HepG2 (cell line): Measurements from ENCODE around the gene ZNF117. TPM values are rescaled to one million over a fixed set of nuclear protein-coding genes. Genes with fewer than 3 reads are reported as not detected.

Source experiments
- ATAC-seq: fragments of 200-7000 bp; cut with Tn5 transposase; 3 replicates; pipeline ENCODE4 v1.9.1; 2020; ENCODE audit warnings: mild to moderate bottlenecking, moderate library complexity
- BruUV-seq: library from RNA; stranded (reverse); fragments of 400-500 nt; replicated peaks from 2 replicates; lab custom pipeline; 2021; lab: Mats Ljungman, UMichigan
- CTCF ChIA-PET: fragments of 300-600 bp; formaldehyde crosslinking; extraction: SDS; loops from one replicate; lab custom pipeline; 2021; ENCODE audit warnings: low total read pairs, inconsistent platforms, low intra/inter-chr PET ratio; lab: Yijun Ruan, JAX
- POLR2A ChIA-PET: fragments of 350-600 bp; sonication (Branson Sonifier 250); formaldehyde crosslinking; loops from one replicate; lab custom pipeline; 2020; ENCODE audit warnings: antibody characterized with exemption, inconsistent platforms; lab: Yijun Ruan, JAX
- DNase-seq: peaks from one replicate; pipeline ENCODE4 v3.0.0-alpha.2; 2015; ENCODE audit warnings: low spot score
- FAIRE-seq: peaks from 3 replicates; lab custom pipeline; 2011; peaks lifted over from hg19 to GRCh38; lab: Jason Lieb, UNC
- H2AFZ ChIP-seq: one replicate; pipeline ENCODE4 v1.6.1; 2011; ENCODE audit warnings: low read length, inconsistent platforms
- H3K27ac ChIP-seq: fragments of 300-600 bp; 3 replicates; pipeline ENCODE4 v1.8.0; 2011; ENCODE audit warnings: mixed run types, mild to moderate bottlenecking, mixed read lengths, low read length, inconsistent platforms; ENCODE audit not compliant: insufficient read depth; ENCODE audit errors: extremely low read length
- H3K27me3 ChIP-seq, 2 experiments: fragments of 200-600 bp in 1 of 2; 2 replicates in 1 of 2; 3 replicates in 1 of 2; pipeline versions ENCODE4 v1.6.0 to v1.8.0; 2011; ENCODE audit warnings: low read length in 2 of 2, mild to moderate bottlenecking in 2 of 2, moderate library complexity in 2 of 2, inconsistent platforms in 1 of 2; ENCODE audit not compliant: insufficient read depth in 2 of 2, control insufficient read depth in 1 of 2
- H3K36me3 ChIP-seq, 2 experiments: fragments of 200-600 bp in 1 of 2; replicated peaks in 1 of 2; 2 replicates in 1 of 2; 3 replicates in 1 of 2; pipeline versions ENCODE4 v1.5.1 to v1.8.0; 2011; ENCODE audit warnings: low read length in 2 of 2, inconsistent platforms in 1 of 2; ENCODE audit not compliant: insufficient read depth in 2 of 2, control insufficient read depth in 1 of 2
- H3K4me1 ChIP-seq: 2 replicates; pipeline ENCODE4 v1.5.1; 2012; ENCODE audit warnings: low read length, inconsistent platforms; ENCODE audit not compliant: insufficient read depth
- H3K4me2 ChIP-seq: 2 replicates; pipeline ENCODE4 v1.6.0; 2011; ENCODE audit warnings: low read depth, low read length, inconsistent platforms
- H3K4me3 ChIP-seq, 3 experiments: fragments of 200-600 bp in 1 of 3; sonication (generic), shearing (Covaris generic) in 1 of 3; replicated peaks in 1 of 3; 2 replicates each; pipeline ENCODE4 v1.5.1; 2011 to 2016; ENCODE audit warnings: low read length in 3 of 3, inconsistent platforms in 2 of 3, low read depth in 2 of 3, mild to moderate bottlenecking in 2 of 3, control low read depth in 1 of 3, mixed read lengths in 1 of 3; ENCODE audit not compliant: insufficient read depth in 1 of 3
- H3K79me2 ChIP-seq: one replicate; pipeline ENCODE4 v1.6.1; 2011; ENCODE audit warnings: low read length, inconsistent platforms; ENCODE audit not compliant: insufficient read depth
- H3K9ac ChIP-seq: 2 replicates; pipeline ENCODE4 v1.6.0; 2011; ENCODE audit warnings: mild to moderate bottlenecking, low read depth, low read length, inconsistent platforms; ENCODE audit not compliant: insufficient read depth
- H3K9me3 ChIP-seq: 2 replicates; pipeline ENCODE4 v1.5.1; 2012; ENCODE audit warnings: mild to moderate bottlenecking, low read length
- H4K20me1 ChIP-seq: 2 replicates; pipeline ENCODE4 v1.6.0; 2011; ENCODE audit warnings: inconsistent platforms, mild to moderate bottlenecking, low read length, moderate library complexity; ENCODE audit not compliant: insufficient read depth
- AKAP8 ChIP-seq: sonication (generic); formaldehyde crosslinking; IDR thresholded peaks from 2 replicates; pipeline ENCODE4 v1.5.1; 2020; ENCODE audit warnings: mild to moderate bottlenecking, missing genetic modification reagents
- JUN ChIP-seq: sonication (generic); formaldehyde crosslinking; IDR thresholded peaks from 2 replicates; pipeline ENCODE4 v1.4.0; 2020; ENCODE audit warnings: mild to moderate bottlenecking, missing genetic modification reagents
- LRRFIP1 ChIP-seq: sonication (generic); formaldehyde crosslinking; conservative IDR thresholded peaks from 2 replicates; pipeline ENCODE4 v1.4.0; 2020; ENCODE audit warnings: missing genetic modification reagents
- NR0B2 ChIP-seq: sonication (generic); formaldehyde crosslinking; IDR thresholded peaks from 2 replicates; pipeline ENCODE4 v1.4.0; 2020; ENCODE audit warnings: mild to moderate bottlenecking, missing genetic modification reagents
- POLR2A ChIP-seq, 2 experiments: IDR thresholded peaks; 2 replicates each; pipeline ENCODE4 v1.6.1; 2011; ENCODE audit warnings: low read depth in 2 of 2, low read length in 2 of 2, mild to moderate bottlenecking in 1 of 2, moderate library complexity in 1 of 2; ENCODE audit not compliant: insufficient read depth in 1 of 2
- ZC3H13 ChIP-seq: sonication (generic); formaldehyde crosslinking; IDR thresholded peaks from 2 replicates; pipeline ENCODE4 v1.8.1; 2023; ENCODE audit warnings: mild to moderate bottlenecking, missing genetic modification reagents, moderate library complexity
- ZNF446 ChIP-seq: sonication (generic); formaldehyde crosslinking; IDR thresholded peaks from 2 replicates; pipeline ENCODE4 v1.5.0; 2020; ENCODE audit warnings: mild to moderate bottlenecking, missing genetic modification reagents
- ZNF607 ChIP-seq: sonication (generic); formaldehyde crosslinking; IDR thresholded peaks from 2 replicates; pipeline ENCODE4 v1.5.1; 2020; ENCODE audit warnings: missing genetic modification reagents, mild to moderate bottlenecking, borderline replicate concordance
- ZNF687 ChIP-seq: sonication (generic); formaldehyde crosslinking; IDR thresholded peaks from 2 replicates; pipeline ENCODE4 v1.5.1; 2020; ENCODE audit warnings: mild to moderate bottlenecking, missing genetic modification reagents, moderate library complexity
- WGBS: methylation state at CpG from one replicate; pipeline ENCODE4 v1.1.6; 2017; ENCODE audit warnings: low lambda C conversion rate; 5-methylcytosine and 5-hydroxymethylcytosine counted together
- in situ Hi-C: cut with HindIII; loops from 2 replicates; pipeline ENCODE4 v1.10.0; 2017; ENCODE audit warnings: low pct_unique_long_range_greater_than_20kb; ENCODE audit not compliant: extremely low pct_ligation_motif_present
- intact Hi-C: fragments of 100-400 bp; cut with micrococcal nuclease; formaldehyde crosslinking; loops from one replicate; pipeline ENCODE4 v1.10.0; 2022; ENCODE audit not compliant: unreplicated experiment
- polyA plus RNA-seq, 8 experiments: library from polyadenylated mRNA; depleted of rRNA in 3 of 8; stranded (reverse) in 7 of 8; unstranded in 1 of 8; fragments of >200 nt; fragmentation: Illumina TruSeq in 4 of 8; extraction: Trizol in 4 of 8; gene quantifications; 2 replicates each; pipeline versions ENCODE4 v1.2.1 to v1.2.3, GENCODE V29; 2011 to 2016; ENCODE audit warnings: low read depth in 4 of 8, missing spikeins in 1 of 8, mixed read lengths in 1 of 8; ENCODE audit not compliant: insufficient read depth in 1 of 8
- total RNA-seq, 5 experiments: library from RNA; depleted of rRNA; stranded (reverse); fragments of >200 nt; fragmentation: Illumina TruSeq; extraction: Trizol; gene quantifications; 2 replicates each; pipeline ENCODE4 v1.2.3, GENCODE V29; 2016; ENCODE audit warnings: low read depth in 1 of 5
- TF ChIP-seq, protein P1 (sequence below), 2 experiments: sonication (generic) in 1 of 2; formaldehyde crosslinking in 1 of 2; IDR thresholded peaks; 2 replicates each; pipeline versions ENCODE4 v1.4.0 to v1.6.1; 2018 to 2020; ENCODE audit warnings: missing genetic modification reagents in 2 of 2, borderline replicate concordance in 1 of 2, low read depth in 1 of 2, mild to moderate bottlenecking in 1 of 2, missing biosample characterization in 1 of 2

The ZNF117 gene
- total and polyA plus RNA-seq, 2 of the 13 experiments (the other 11 are each of a cell fraction or from before 2014, with no cell fraction given): 6.6 to 20.0 TPM

DNA sequence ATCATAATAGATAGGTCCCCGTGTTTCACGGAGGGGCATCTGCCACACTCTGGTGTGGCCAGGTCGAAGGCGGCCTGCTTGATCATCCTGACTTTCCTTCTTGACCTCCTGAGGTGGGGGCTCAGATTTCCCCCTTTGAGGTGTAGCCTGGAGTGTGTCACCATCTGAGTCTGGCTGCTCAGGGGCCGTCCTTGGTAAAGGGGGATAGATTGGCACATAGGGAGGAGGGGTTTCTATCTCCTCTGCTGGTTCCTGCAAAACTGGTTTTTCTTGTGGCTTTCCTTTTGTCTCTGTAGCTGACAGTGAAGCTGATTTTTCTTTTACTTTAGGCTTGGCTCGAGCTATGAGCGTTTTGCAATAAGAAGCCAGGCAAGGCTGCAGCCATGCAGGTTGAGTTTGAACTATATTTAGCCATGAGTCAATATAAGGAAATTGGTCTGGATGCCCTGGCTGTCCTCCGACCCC lies 7.1 kb upstream of the ZNF117 start (continued):
- TF ChIP-seq ZNF687 (CRISPR knock-in tag) (peak; percentile 54), POLR2A (IDR thresholded peaks at IDR 0.05; ENCODE audit: insufficient read depth in 1 of 2, low read depth in 2 of 2, low read length in 2 of 2) (no peak), NR0B2 (CRISPR knock-in tag) (no peak)

- Histone ChIP-seq H3K36me3 (peaks cover 0 to 26% of the 10 kb centered on the region in 2 experiments; a peak in 4 of 5 replicates), H3K4me2 (no peak overlapping the region), H3K9me3 (peaks cover 18% of the 10 kb centered on the region; the same call in 1 of the 2 replicates), H3K4me3 (no peak overlapping the region), H3K27ac (peak overlapping the region; percentile 90), H4K20me1 (no peaks in the 10 kb centered on the region), H3K27me3 (no peaks in the 10 kb centered on the region), H2AFZ (no peak overlapping the region), H3K4me1 (peaks cover 53% of the 10 kb centered on the region), H3K9ac (no peak overlapping the region), H3K79me2 (peaks cover 17% of the 10 kb centered on the region)
- in situ Hi-C loops: no loop called here
- DNase-seq: no peak
- intact Hi-C loops: no loop called here
- WGBS: 97% methylated on average over 12 of the region's 12 CpGs
- no TSS peak for BruUV-seq
- no peak for ATAC-seq
- ChIA-PET CTCF (no interaction called here), POLR2A (interaction anchor here (0.6 to 1.6 kb wide), 7 partner anchors 9 to 478 kb away, joined by 3 to 18 read pairs (median 4); partner anchors contain the start of gene ERV3-1)
- no peak for FAIRE-seq
- 0 out of 2 replicates have a peak, but pooled peaks have one; percentile 3 for TF ChIP-seq AKAP8
- TF ChIP-seq JUN (CRISPR knock-in tag): 0 out of 2 replicates have a peak, but pooled peaks have one; percentile 31
- peak in 1 of 2 experiments; percentile 49; a peak in 2 of 4 replicates for TF ChIP-seq POLR2A (IDR thresholded peaks at IDR 0.05; ENCODE audit: insufficient read depth in 1 of 2, low read depth in 2 of 2, low read length in 2 of 2)
- no peak for TF ChIP-seq LRRFIP1 (CRISPR knock-in tag)
- peak; percentile 10; the same call in 1 of the 2 replicates for TF ChIP-seq ZC3H13 (CRISPR knock-in tag)
- TF ChIP-seq, protein P1, sequence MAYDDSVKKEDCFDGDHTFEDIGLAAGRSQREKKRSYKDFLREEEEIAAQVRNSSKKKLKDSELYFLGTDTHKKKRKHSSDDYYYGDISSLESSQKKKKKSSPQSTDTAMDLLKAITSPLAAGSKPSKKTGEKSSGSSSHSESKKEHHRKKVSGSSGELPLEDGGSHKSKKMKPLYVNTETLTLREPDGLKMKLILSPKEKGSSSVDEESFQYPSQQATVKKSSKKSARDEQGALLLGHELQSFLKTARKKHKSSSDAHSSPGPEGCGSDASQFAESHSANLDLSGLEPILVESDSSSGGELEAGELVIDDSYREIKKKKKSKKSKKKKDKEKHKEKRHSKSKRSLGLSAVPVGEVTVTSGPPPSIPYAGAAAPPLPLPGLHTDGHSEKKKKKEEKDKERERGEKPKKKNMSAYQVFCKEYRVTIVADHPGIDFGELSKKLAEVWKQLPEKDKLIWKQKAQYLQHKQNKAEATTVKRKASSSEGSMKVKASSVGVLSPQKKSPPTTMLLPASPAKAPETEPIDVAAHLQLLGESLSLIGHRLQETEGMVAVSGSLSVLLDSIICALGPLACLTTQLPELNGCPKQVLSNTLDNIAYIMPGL (CRISPR knock-in tag; IDR thresholded peaks at IDR 0.05; ENCODE audit: borderline replicate concordance in 1 of 2, low read depth in 1 of 2): 0 out of 4 replicates have a peak, but pooled peaks of 1 of the 2 experiments have one; percentile 8
- TF ChIP-seq ZNF607 (CRISPR knock-in tag): no peak
- no peak for TF ChIP-seq ZNF446 (CRISPR knock-in tag)
Measured at GRCh38 chr7:64997164-64997908, 6.5 kb upstream of the ZNF117 start.
